Liver (tissue), 9 donors: ENCODE measurements around the gene GRB2. TPM values are rescaled to one million over a fixed set of nuclear protein-coding genes. Genes with fewer than 3 reads are reported as not detected.

ENCODE experiments used
- DNase-seq: peaks from one replicate; pipeline ENCODE4 v3.0.0-alpha.2; 2017; ENCODE audit warnings: low spot score
- H3K27ac ChIP-seq, 2 donors: one replicate each; pipeline ENCODE4 v1.7.0; 2013; ENCODE audit warnings: inconsistent platforms in 2 of 2, low read length in 2 of 2, control low read depth in 1 of 2, low read depth in 1 of 2, mild to moderate bottlenecking in 1 of 2
- H3K27me3 ChIP-seq, 4 donors: one replicate each; pipeline versions ENCODE4 v1.6.1 to v1.7.0; 2013; ENCODE audit warnings: low read length in 3 of 4, inconsistent platforms in 1 of 4, mild to moderate bottlenecking in 1 of 4, moderate library complexity in 1 of 4; ENCODE audit not compliant: control insufficient read depth in 4 of 4, insufficient read depth in 4 of 4
- H3K36me3 ChIP-seq, 4 donors: one replicate each; pipeline versions ENCODE4 v1.6.1 to v1.7.0; 2013; ENCODE audit warnings: low read length in 3 of 4, mild to moderate bottlenecking in 3 of 4, low read depth in 1 of 4, moderate library complexity in 1 of 4; ENCODE audit not compliant: control insufficient read depth in 4 of 4, insufficient read depth in 3 of 4
- H3K4me1 ChIP-seq, 4 donors: one replicate each; pipeline versions ENCODE4 v1.6.1 to v1.7.0; 2013; ENCODE audit warnings: low read length in 3 of 4, mild to moderate bottlenecking in 3 of 4, moderate library complexity in 1 of 4; ENCODE audit not compliant: control insufficient read depth in 4 of 4, insufficient read depth in 4 of 4
- H3K4me3 ChIP-seq, 3 donors: one replicate each; pipeline versions ENCODE4 v1.6.1 to v1.7.0; 2013; ENCODE audit warnings: low read length in 3 of 3, control low read depth in 1 of 3, low read depth in 1 of 3, mild to moderate bottlenecking in 1 of 3
- H3K9ac ChIP-seq, 2 donors: one replicate each; pipeline ENCODE4 v1.7.0; 2013; ENCODE audit warnings: low read length in 2 of 2, mild to moderate bottlenecking in 2 of 2, moderate library complexity in 2 of 2, control low read depth in 1 of 2, low read depth in 1 of 2
- H3K9me3 ChIP-seq, 4 donors: one replicate each; pipeline versions ENCODE4 v1.6.1 to v1.7.0; 2013; ENCODE audit warnings: low read length in 3 of 4; ENCODE audit not compliant: control insufficient read depth in 4 of 4
- ATF3 ChIP-seq: IDR thresholded peaks from 2 replicates; pipeline ENCODE4 v1.6.1; 2016; ENCODE audit warnings: antibody characterized with exemption
- CTCF ChIP-seq: fragments of 150-350 bp; IDR thresholded peaks from 2 replicates; pipeline ENCODE4 v1.5.1; 2017; ENCODE audit warnings: improper control_type of control experiment, low read depth, low read length; ENCODE audit not compliant: missing input control
- EGR1 ChIP-seq, 2 donors: IDR thresholded peaks; 2 replicates each; pipeline ENCODE4 v1.6.1; 2016 to 2018; ENCODE audit warnings: antibody characterized with exemption in 2 of 2, low read depth in 2 of 2
- FOXA1 ChIP-seq: IDR thresholded peaks from 2 replicates; pipeline ENCODE4 v1.6.1; 2016; ENCODE audit warnings: antibody characterized with exemption
- FOXA2 ChIP-seq: IDR thresholded peaks from 2 replicates; pipeline ENCODE4 v1.6.1; 2016; ENCODE audit warnings: antibody characterized with exemption
- GABPA ChIP-seq, 2 donors: IDR thresholded peaks in 1 of 2; conservative IDR thresholded peaks in 1 of 2; 2 replicates each; pipeline ENCODE4 v1.6.1; 2016; ENCODE audit warnings: antibody characterized with exemption in 2 of 2, mild to moderate bottlenecking in 1 of 2, moderate library complexity in 1 of 2
- HNF4A ChIP-seq, 2 donors: conservative IDR thresholded peaks; 2 replicates each; pipeline ENCODE4 v1.6.1; 2016; ENCODE audit warnings: antibody characterized with exemption in 2 of 2, mild to moderate bottlenecking in 2 of 2
- HNF4G ChIP-seq: IDR thresholded peaks from 2 replicates; pipeline ENCODE4 v1.6.1; 2016; ENCODE audit warnings: antibody characterized with exemption
- JUND ChIP-seq, 2 donors: IDR thresholded peaks; 2 replicates each; pipeline ENCODE4 v1.6.1; 2016; ENCODE audit warnings: antibody characterized with exemption in 2 of 2
- NR2F2 ChIP-seq: IDR thresholded peaks from 2 replicates; pipeline ENCODE4 v1.6.1; 2016; ENCODE audit warnings: antibody characterized with exemption
- RAD21 ChIP-seq, 2 donors: IDR thresholded peaks; 2 replicates each; pipeline ENCODE4 v1.6.1; 2016; ENCODE audit warnings: antibody characterized with exemption in 2 of 2, mild to moderate bottlenecking in 2 of 2
- RXRA ChIP-seq, 2 donors: IDR thresholded peaks; 2 replicates each; pipeline ENCODE4 v1.6.1; 2017 to 2018; ENCODE audit warnings: antibody characterized with exemption in 2 of 2, mild to moderate bottlenecking in 1 of 2
- SP1 ChIP-seq: IDR thresholded peaks from 2 replicates; pipeline ENCODE4 v1.6.1; 2018; ENCODE audit warnings: antibody characterized with exemption, mild to moderate bottlenecking
- TAF1 ChIP-seq: conservative IDR thresholded peaks from 2 replicates; pipeline ENCODE4 v1.6.1; 2016; ENCODE audit warnings: antibody characterized with exemption, mild to moderate bottlenecking
- YY1 ChIP-seq: IDR thresholded peaks from 2 replicates; pipeline ENCODE4 v1.6.1; 2016; ENCODE audit warnings: antibody characterized with exemption, mild to moderate bottlenecking
- ZBTB33 ChIP-seq: IDR thresholded peaks from 2 replicates; pipeline ENCODE4 v1.6.1; 2016; ENCODE audit warnings: antibody characterized with exemption
- WGBS: extraction: QIAGEN DNeasy Blood & Tissue Kit; methylation state at CpG from one replicate; pipeline ENCODE4 v1.1.7; 2013; 5-methylcytosine and 5-hydroxymethylcytosine counted together
- polyA plus RNA-seq, 2 donors: library from polyadenylated mRNA; stranded (reverse) in 1 of 2; unstranded in 1 of 2; fragments of 200-250 nt in 1 of 2; fragments of >200 nt in 1 of 2; fragmentation: Nextera tagmentation in 1 of 2; extraction: Ambion mirVana in 1 of 2; gene quantifications; one replicate each; pipeline versions ENCODE4 v1.2.1 to v1.2.3, GENCODE V29; 2013 to 2015
- total RNA-seq, 2 donors: library from RNA; depleted of rRNA; stranded (reverse); fragments of >200 nt; gene quantifications; one replicate each; pipeline ENCODE4 v1.2.3, GENCODE V29; 2014
- TF ChIP-seq, protein P1 (sequence below): IDR thresholded peaks from 2 replicates; pipeline ENCODE4 v1.6.1; 2016; ENCODE audit warnings: antibody characterized with exemption, mild to moderate bottlenecking
- TF ChIP-seq, protein P2 (sequence below): IDR thresholded peaks from 2 replicates; pipeline ENCODE4 v1.6.1; 2016; ENCODE audit warnings: antibody characterized with exemption
- donor health status: healthy.
- donor health status: healthy.
- donor health status: healthy.
- donor health status: healthy.
- donor health status: healthy.

Gene GRB2
- total and polyA plus RNA-seq, 4 donors, result 36.0 to 91.8 (median 49.6) TPM

DNA sequence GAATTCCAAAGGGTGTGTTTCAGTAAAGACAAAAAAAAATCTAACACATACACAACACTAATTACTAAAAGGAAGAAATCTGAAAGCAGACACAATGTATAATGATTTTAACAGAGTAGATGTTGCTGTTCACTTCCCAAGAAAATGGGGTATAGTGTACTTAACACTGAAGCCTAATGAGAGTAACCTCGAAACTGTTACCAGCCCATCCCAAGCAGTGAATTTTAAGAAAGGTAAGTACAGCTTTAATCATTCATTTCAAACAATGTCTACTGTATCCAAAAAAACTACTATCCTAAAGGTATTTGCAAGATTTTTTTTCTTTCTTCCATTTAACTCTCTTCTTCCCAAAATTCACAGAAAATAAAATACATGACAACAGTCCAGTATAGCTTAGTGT is 8.3 kb downstream of the GRB2 start:
- Histone ChIP-seq H3K9me3 (no peaks in the 10 kb centered on the region), H3K36me3 (peaks cover 0 to 1% (median under 1%) of the 10 kb centered on the region in 4 donors), H3K4me3 (no peak overlapping the region), H3K9ac (no peak overlapping the region), H3K27ac (no peak overlapping the region), H3K27me3 (no peaks in the 10 kb centered on the region), H3K4me1 (peaks cover 4 to 41% (median 33%) of the 10 kb centered on the region in 4 donors)
- 88% methylated on average over 1 of the region's 1 CpG for WGBS
- no peak for DNase-seq
- TF ChIP-seq, protein P1, sequence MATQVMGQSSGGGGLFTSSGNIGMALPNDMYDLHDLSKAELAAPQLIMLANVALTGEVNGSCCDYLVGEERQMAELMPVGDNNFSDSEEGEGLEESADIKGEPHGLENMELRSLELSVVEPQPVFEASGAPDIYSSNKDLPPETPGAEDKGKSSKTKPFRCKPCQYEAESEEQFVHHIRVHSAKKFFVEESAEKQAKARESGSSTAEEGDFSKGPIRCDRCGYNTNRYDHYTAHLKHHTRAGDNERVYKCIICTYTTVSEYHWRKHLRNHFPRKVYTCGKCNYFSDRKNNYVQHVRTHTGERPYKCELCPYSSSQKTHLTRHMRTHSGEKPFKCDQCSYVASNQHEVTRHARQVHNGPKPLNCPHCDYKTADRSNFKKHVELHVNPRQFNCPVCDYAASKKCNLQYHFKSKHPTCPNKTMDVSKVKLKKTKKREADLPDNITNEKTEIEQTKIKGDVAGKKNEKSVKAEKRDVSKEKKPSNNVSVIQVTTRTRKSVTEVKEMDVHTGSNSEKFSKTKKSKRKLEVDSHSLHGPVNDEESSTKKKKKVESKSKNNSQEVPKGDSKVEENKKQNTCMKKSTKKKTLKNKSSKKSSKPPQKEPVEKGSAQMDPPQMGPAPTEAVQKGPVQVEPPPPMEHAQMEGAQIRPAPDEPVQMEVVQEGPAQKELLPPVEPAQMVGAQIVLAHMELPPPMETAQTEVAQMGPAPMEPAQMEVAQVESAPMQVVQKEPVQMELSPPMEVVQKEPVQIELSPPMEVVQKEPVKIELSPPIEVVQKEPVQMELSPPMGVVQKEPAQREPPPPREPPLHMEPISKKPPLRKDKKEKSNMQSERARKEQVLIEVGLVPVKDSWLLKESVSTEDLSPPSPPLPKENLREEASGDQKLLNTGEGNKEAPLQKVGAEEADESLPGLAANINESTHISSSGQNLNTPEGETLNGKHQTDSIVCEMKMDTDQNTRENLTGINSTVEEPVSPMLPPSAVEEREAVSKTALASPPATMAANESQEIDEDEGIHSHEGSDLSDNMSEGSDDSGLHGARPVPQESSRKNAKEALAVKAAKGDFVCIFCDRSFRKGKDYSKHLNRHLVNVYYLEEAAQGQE, result no peak
- TF ChIP-seq GABPA (IDR thresholded peaks at IDR 0.05 in 1 of 2, conservative IDR thresholded peaks at IDR 0.05 in 1 of 2) (no peak), RXRA (IDR thresholded peaks at IDR 0.05) (no peak), TAF1 (no peak), HNF4G (no peak), ZBTB33 (no peak), NR2F2 (no peak), SP1 (no peak), YY1 (no peak), FOXA2 (no peak), HNF4A (conservative IDR thresholded peaks at IDR 0.05) (no peak), JUND (IDR thresholded peaks at IDR 0.05) (no peak), EGR1 (IDR thresholded peaks at IDR 0.05; ENCODE audit: low read depth in 2 of 2) (no peak), ATF3 (no peak), FOXA1 (no peak), RAD21 (IDR thresholded peaks at IDR 0.05) (no peak), CTCF (no peak)
- TF ChIP-seq, protein P2, sequence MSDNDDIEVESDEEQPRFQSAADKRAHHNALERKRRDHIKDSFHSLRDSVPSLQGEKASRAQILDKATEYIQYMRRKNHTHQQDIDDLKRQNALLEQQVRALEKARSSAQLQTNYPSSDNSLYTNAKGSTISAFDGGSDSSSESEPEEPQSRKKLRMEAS, result no peak
